ENCODE results near the gene ZNF764.

DNA sequence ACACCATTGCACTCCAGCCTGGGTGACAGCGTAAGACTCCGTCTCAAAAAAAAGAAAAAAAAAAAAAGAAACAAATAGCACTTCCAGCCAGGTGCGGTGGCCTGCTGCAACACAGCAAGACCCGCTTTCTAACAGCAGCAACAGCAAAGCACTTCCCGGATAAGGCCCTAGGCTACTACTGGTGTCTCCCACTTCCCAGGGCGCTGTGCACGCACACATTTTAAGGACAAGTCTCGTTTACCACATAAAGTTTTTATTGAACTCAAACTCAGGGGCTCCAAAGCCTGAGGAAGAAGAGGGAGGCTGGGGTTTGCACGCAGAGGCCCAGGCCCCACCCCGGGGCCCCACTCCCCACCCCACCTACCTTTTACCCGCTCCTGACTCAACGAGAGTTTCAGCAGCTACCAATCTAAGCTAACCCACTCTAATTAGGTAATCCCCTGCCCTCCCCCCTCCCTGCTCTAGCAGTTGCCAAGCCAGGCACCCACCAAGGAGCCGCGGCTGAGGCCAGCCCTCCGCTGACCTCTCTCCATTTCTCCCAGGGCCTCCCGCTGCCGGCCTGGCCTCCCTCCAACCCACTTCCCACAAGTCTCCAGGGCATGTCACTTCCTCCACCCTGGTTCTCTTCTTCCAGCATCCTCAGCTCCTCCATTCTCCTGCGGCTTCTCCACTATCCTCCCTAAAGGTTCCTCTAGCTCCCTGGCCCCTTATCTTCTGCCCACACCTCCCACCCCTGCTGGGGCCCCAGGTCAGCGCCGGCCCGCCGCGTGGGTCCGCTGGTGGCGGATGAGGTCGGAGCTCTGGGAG is 34.2 kb downstream of the ZNF764 start:
- TF ChIP-seq, protein P1, sequence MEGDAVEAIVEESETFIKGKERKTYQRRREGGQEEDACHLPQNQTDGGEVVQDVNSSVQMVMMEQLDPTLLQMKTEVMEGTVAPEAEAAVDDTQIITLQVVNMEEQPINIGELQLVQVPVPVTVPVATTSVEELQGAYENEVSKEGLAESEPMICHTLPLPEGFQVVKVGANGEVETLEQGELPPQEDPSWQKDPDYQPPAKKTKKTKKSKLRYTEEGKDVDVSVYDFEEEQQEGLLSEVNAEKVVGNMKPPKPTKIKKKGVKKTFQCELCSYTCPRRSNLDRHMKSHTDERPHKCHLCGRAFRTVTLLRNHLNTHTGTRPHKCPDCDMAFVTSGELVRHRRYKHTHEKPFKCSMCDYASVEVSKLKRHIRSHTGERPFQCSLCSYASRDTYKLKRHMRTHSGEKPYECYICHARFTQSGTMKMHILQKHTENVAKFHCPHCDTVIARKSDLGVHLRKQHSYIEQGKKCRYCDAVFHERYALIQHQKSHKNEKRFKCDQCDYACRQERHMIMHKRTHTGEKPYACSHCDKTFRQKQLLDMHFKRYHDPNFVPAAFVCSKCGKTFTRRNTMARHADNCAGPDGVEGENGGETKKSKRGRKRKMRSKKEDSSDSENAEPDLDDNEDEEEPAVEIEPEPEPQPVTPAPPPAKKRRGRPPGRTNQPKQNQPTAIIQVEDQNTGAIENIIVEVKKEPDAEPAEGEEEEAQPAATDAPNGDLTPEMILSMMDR (IDR thresholded peaks at IDR 0.05), result no peak
- TF ChIP-seq EZH2 (IDR thresholded peaks at IDR 0.05) (no peak), EZH2phosphoT487 (IDR thresholded peaks at IDR 0.05) (no peak)
